PC-9 (cell line): ENCODE results near the gene ZSCAN5B. TPM values are rescaled to one million over a fixed set of nuclear protein-coding genes. Genes with fewer than 3 reads are reported as not detected.
A peak's percentile ranks its signal among the peaks of the same experiment; 100 is the strongest.

Experiments used
- BruUV-seq: library from RNA; stranded (reverse); fragments of 400-500 nt; replicated peaks from 2 replicates; lab custom pipeline; 2021; lab: Mats Ljungman, UMichigan
- CTCF ChIA-PET: fragments of 300-600 bp; sonication (Branson Sonifier 250); formaldehyde crosslinking; loops from one replicate; lab custom pipeline; 2022; ENCODE audit warnings: antibody characterized with exemption; lab: Charles Lee
- POLR2A ChIA-PET: fragments of 300-600 bp; sonication (Branson Sonifier 250); formaldehyde crosslinking; loops from one replicate; lab custom pipeline; 2022; ENCODE audit warnings: antibody characterized with exemption; ENCODE audit not compliant: unreplicated experiment; lab: Charles Lee
- DNase-seq, 2 experiments: peaks; one replicate each; pipeline versions ENCODE4 v3.0.0 to v3.0.0-alpha.2; 2015 to 2022; ENCODE audit warnings: mixed read lengths in 1 of 2
- H2AFZ ChIP-seq: fragments of 200-600 bp; sonication (generic); 2 replicates; pipeline ENCODE4 v1.8.1; 2017; ENCODE audit warnings: antibody characterized with exemption
- H3F3A ChIP-seq: fragments of 200-600 bp; sonication (generic); 2 replicates; pipeline ENCODE4 v1.8.1; 2017; ENCODE audit warnings: antibody characterized with exemption, mild to moderate bottlenecking, low read depth; ENCODE audit not compliant: insufficient read depth
- H3K27ac ChIP-seq: fragments of 200-600 bp; sonication (generic); 2 replicates; pipeline ENCODE4 v1.6.1; 2016; ENCODE audit warnings: mixed run types
- H3K27me3 ChIP-seq: fragments of 200-600 bp; sonication (generic); 2 replicates; pipeline ENCODE4 v1.6.1; 2016; ENCODE audit warnings: low read depth, mixed run types; ENCODE audit not compliant: insufficient read depth
- H3K36me3 ChIP-seq: fragments of 200-600 bp; sonication (generic); 2 replicates; pipeline ENCODE4 v1.6.1; 2016; ENCODE audit warnings: low read depth, mixed run types
- H3K4me1 ChIP-seq: fragments of 200-600 bp; sonication (generic); replicated peaks from 2 replicates; pipeline ENCODE4 v1.6.1; 2016; ENCODE audit warnings: mixed run types; ENCODE audit not compliant: insufficient read depth
- H3K4me2 ChIP-seq: fragments of 200-600 bp; sonication (generic); 2 replicates; pipeline ENCODE4 v1.6.1; 2017; ENCODE audit warnings: mixed run types
- H3K4me3 ChIP-seq: fragments of 200-600 bp; sonication (generic); 2 replicates; pipeline ENCODE4 v1.6.1; 2016; ENCODE audit warnings: mixed run types
- H3K79me2 ChIP-seq: fragments of 200-600 bp; sonication (generic); 2 replicates; pipeline ENCODE4 v1.6.1; 2017; ENCODE audit warnings: low read depth, mixed run types
- H3K9me2 ChIP-seq: fragments of 200-600 bp; sonication (generic); 2 replicates; pipeline ENCODE4 v1.8.1; 2017; ENCODE audit warnings: mild to moderate bottlenecking; ENCODE audit not compliant: insufficient read depth
- H3K9me3 ChIP-seq: fragments of 200-600 bp; sonication (generic); 2 replicates; pipeline ENCODE4 v1.8.1; 2016; ENCODE audit warnings: low read depth; ENCODE audit not compliant: insufficient read depth
- H4K20me1 ChIP-seq: fragments of 200-600 bp; sonication (generic); 2 replicates; pipeline ENCODE4 v1.8.1; 2017; ENCODE audit not compliant: insufficient read depth
- EZH2 ChIP-seq: fragments of 200-600 bp; sonication (generic); IDR thresholded peaks from 2 replicates; pipeline ENCODE4 v1.8.0; 2017; ENCODE audit warnings: antibody characterized with exemption, low read depth
- intact Hi-C: fragments of 100-400 bp; cut with micrococcal nuclease; formaldehyde crosslinking; loops from one replicate; pipeline ENCODE4 v1.10.0; 2022; ENCODE audit not compliant: unreplicated experiment
- total RNA-seq: library from RNA; stranded (reverse); gene quantifications from 2 replicates; pipeline ENCODE4 v1.2.3, GENCODE V29; 2021
- TF ChIP-seq, protein P1 (sequence below): fragments of 200-600 bp; sonication (generic); conservative IDR thresholded peaks from 2 replicates; pipeline ENCODE4 v1.6.1; 2017; ENCODE audit warnings: mixed run types, antibody characterized with exemption, mild to moderate bottlenecking, moderate library complexity

The ZSCAN5B gene
- total RNA-seq, 1 experiment from 2014 or later, result not detected

- BruUV-seq, result no TSS peak
- DNase-seq, result peak; percentile 98 to 100
- Histone ChIP-seq H3K9me3 (no peaks in the 10 kb centered on the region), H3K27ac (peak within 1 kb of the TSS; percentile 61), H2AFZ (peak within 1 kb of the TSS; percentile 85), H3K4me1 (peaks cover 36% of the 10 kb centered on the region), H3F3A (peaks cover 26% of the 10 kb centered on the region), H3K27me3 (no peaks in the 10 kb centered on the region), H4K20me1 (peaks cover 24% of the 10 kb centered on the region), H3K4me3 (peak within 1 kb of the TSS; percentile 60), H3K79me2 (peaks cover 42% of the 10 kb centered on the region), H3K36me3 (no peaks in the 10 kb centered on the region), H3K9me2 (no peaks in the 10 kb centered on the region), H3K4me2 (peak within 1 kb of the TSS; percentile 96)
- ChIA-PET CTCF (interaction anchor here (0.5 to 1.0 kb wide), 3 partner anchors 13 to 193 kb away, joined by 3 to 6 read pairs (median 3); no protein-coding TSS in a partner anchor), POLR2A (interaction anchor here (0.5 to 1.0 kb wide), 3 partner anchors 20 to 801 kb away, joined by 3 to 6 read pairs (median 3); no protein-coding TSS in a partner anchor)
- TF ChIP-seq, protein P1, sequence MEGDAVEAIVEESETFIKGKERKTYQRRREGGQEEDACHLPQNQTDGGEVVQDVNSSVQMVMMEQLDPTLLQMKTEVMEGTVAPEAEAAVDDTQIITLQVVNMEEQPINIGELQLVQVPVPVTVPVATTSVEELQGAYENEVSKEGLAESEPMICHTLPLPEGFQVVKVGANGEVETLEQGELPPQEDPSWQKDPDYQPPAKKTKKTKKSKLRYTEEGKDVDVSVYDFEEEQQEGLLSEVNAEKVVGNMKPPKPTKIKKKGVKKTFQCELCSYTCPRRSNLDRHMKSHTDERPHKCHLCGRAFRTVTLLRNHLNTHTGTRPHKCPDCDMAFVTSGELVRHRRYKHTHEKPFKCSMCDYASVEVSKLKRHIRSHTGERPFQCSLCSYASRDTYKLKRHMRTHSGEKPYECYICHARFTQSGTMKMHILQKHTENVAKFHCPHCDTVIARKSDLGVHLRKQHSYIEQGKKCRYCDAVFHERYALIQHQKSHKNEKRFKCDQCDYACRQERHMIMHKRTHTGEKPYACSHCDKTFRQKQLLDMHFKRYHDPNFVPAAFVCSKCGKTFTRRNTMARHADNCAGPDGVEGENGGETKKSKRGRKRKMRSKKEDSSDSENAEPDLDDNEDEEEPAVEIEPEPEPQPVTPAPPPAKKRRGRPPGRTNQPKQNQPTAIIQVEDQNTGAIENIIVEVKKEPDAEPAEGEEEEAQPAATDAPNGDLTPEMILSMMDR, result no peak
- TF ChIP-seq EZH2, result no peak
- intact Hi-C loops, result loop anchor here (1.0 to 5.0 kb wide), 5 partner anchors 19 to 488 kb away; partner anchors contain the start of genes ZNF787 and ZSCAN5A
These were observed 56.8 kb downstream of the ZSCAN5B start, which contains the start of gene ZNF444 for GRCh38 chr19:56140583-56141416. Gene ZNF444, plus strand, starts transcription at chr19:56141287. Its CDS starts 5,625 bp downstream, at chr19:56146912.

GRCh38 chr19:56139847-56140582, 57.6 kb downstream of the ZSCAN5B start:
- Histone ChIP-seq H3K9me2 (no peaks in the 10 kb centered on the region), H3K27me3 (no peaks in the 10 kb centered on the region), H3K4me3 (peak overlapping the region; percentile 57), H2AFZ (peak overlapping the region; percentile 85), H3K4me2 (peak overlapping the region; percentile 82), H3K27ac (no peak overlapping the region), H3K9me3 (no peaks in the 10 kb centered on the region), H4K20me1 (peaks cover 16% of the 10 kb centered on the region), H3F3A (peaks cover 26% of the 10 kb centered on the region), H3K79me2 (peaks cover 34% of the 10 kb centered on the region), H3K36me3 (no peaks in the 10 kb centered on the region), H3K4me1 (peaks cover 36% of the 10 kb centered on the region)
- CTCF ChIA-PET, result interaction anchor here (0.5 to 1.0 kb wide), 2 partner anchors 28 to 193 kb away, joined by 3 to 6 read pairs; no protein-coding TSS in a partner anchor
- intact Hi-C loops, result loop anchor here (1.0 to 5.0 kb wide), 4 partner anchors 31 to 488 kb away; partner anchors contain the start of gene ZSCAN5A
- BruUV-seq, result TSS peak; percentile 89
- DNase-seq, result peak in 1 of 2 experiments; percentile 17
- POLR2A ChIA-PET, result interaction anchor here (0.7 to 1.0 kb wide), 2 partner anchors 19 to 38 kb away, joined by 3 to 6 read pairs; no protein-coding TSS in a partner anchor
- TF ChIP-seq, protein P1, result no peak
- TF ChIP-seq EZH2, result no peak

Other genes starting within 250 kb of the ZSCAN5B start
- not detected in 2 replicates for gene NLRP8, start 250.0 kb downstream of the ZSCAN5B start, total RNA-seq
- gene NLRP5, start 211.0 kb downstream of the ZSCAN5B start, total RNA-seq, result not detected in 2 replicates
- gene ZNF787, start 76.5 kb downstream of the ZSCAN5B start, total RNA-seq, result 51.4 and 51.5 TPM in 2 replicates
- 50.5 and 74.2 TPM in 2 replicates for gene ZNF444, start 56.5 kb downstream of the ZSCAN5B start, total RNA-seq
- not detected in 2 replicates for gene GALP, start 21.8 kb downstream of the ZSCAN5B start, total RNA-seq
- gene ZSCAN5C, start 4.5 kb upstream of the ZSCAN5B start, total RNA-seq, result not detected in 2 replicates
- not detected in 2 replicates for gene EDDM13, start 75.0 kb upstream of the ZSCAN5B start, total RNA-seq
- gene ZSCAN5A, start 117.1 kb upstream of the ZSCAN5B start, total RNA-seq, result 20.5 and 23.6 TPM in 2 replicates
- 1.8 and 3.4 TPM in 2 replicates for gene ZNF582, start 195.8 kb upstream of the ZSCAN5B start, total RNA-seq
- gene ZNF583, start 206.5 kb upstream of the ZSCAN5B start, total RNA-seq, result 2.5 and 3.1 TPM in 2 replicates